Liver (tissue), 9 donors: ENCODE results near the gene NFXL1. TPM values are rescaled to one million over a fixed set of nuclear protein-coding genes. Genes with fewer than 3 reads are reported as not detected.

ENCODE experiments used
- DNase-seq: peaks from one replicate; pipeline ENCODE4 v3.0.0-alpha.2; 2017; ENCODE audit warnings: low spot score
- H3K27ac ChIP-seq, 2 donors: one replicate each; pipeline ENCODE4 v1.7.0; 2013; ENCODE audit warnings: inconsistent platforms in 2 of 2, low read length in 2 of 2, control low read depth in 1 of 2, low read depth in 1 of 2, mild to moderate bottlenecking in 1 of 2
- H3K27me3 ChIP-seq, 4 donors: one replicate each; pipeline versions ENCODE4 v1.6.1 to v1.7.0; 2013; ENCODE audit warnings: low read length in 3 of 4, inconsistent platforms in 1 of 4, mild to moderate bottlenecking in 1 of 4, moderate library complexity in 1 of 4; ENCODE audit not compliant: control insufficient read depth in 4 of 4, insufficient read depth in 4 of 4
- H3K36me3 ChIP-seq, 4 donors: one replicate each; pipeline versions ENCODE4 v1.6.1 to v1.7.0; 2013; ENCODE audit warnings: low read length in 3 of 4, mild to moderate bottlenecking in 3 of 4, low read depth in 1 of 4, moderate library complexity in 1 of 4; ENCODE audit not compliant: control insufficient read depth in 4 of 4, insufficient read depth in 3 of 4
- H3K4me1 ChIP-seq, 4 donors: one replicate each; pipeline versions ENCODE4 v1.6.1 to v1.7.0; 2013; ENCODE audit warnings: low read length in 3 of 4, mild to moderate bottlenecking in 3 of 4, moderate library complexity in 1 of 4; ENCODE audit not compliant: control insufficient read depth in 4 of 4, insufficient read depth in 4 of 4
- H3K4me3 ChIP-seq, 3 donors: one replicate each; pipeline versions ENCODE4 v1.6.1 to v1.7.0; 2013; ENCODE audit warnings: low read length in 3 of 3, control low read depth in 1 of 3, low read depth in 1 of 3, mild to moderate bottlenecking in 1 of 3
- H3K9ac ChIP-seq, 2 donors: one replicate each; pipeline ENCODE4 v1.7.0; 2013; ENCODE audit warnings: low read length in 2 of 2, mild to moderate bottlenecking in 2 of 2, moderate library complexity in 2 of 2, control low read depth in 1 of 2, low read depth in 1 of 2
- H3K9me3 ChIP-seq, 4 donors: one replicate each; pipeline versions ENCODE4 v1.6.1 to v1.7.0; 2013; ENCODE audit warnings: low read length in 3 of 4; ENCODE audit not compliant: control insufficient read depth in 4 of 4
- ATF3 ChIP-seq: IDR thresholded peaks from 2 replicates; pipeline ENCODE4 v1.6.1; 2016; ENCODE audit warnings: antibody characterized with exemption
- CTCF ChIP-seq: fragments of 150-350 bp; IDR thresholded peaks from 2 replicates; pipeline ENCODE4 v1.5.1; 2017; ENCODE audit warnings: improper control_type of control experiment, low read depth, low read length; ENCODE audit not compliant: missing input control
- FOXA1 ChIP-seq: IDR thresholded peaks from 2 replicates; pipeline ENCODE4 v1.6.1; 2016; ENCODE audit warnings: antibody characterized with exemption
- FOXA2 ChIP-seq: IDR thresholded peaks from 2 replicates; pipeline ENCODE4 v1.6.1; 2016; ENCODE audit warnings: antibody characterized with exemption
- GABPA ChIP-seq, 2 donors: IDR thresholded peaks in 1 of 2; conservative IDR thresholded peaks in 1 of 2; 2 replicates each; pipeline ENCODE4 v1.6.1; 2016; ENCODE audit warnings: antibody characterized with exemption in 2 of 2, mild to moderate bottlenecking in 1 of 2, moderate library complexity in 1 of 2
- HNF4A ChIP-seq, 2 donors: conservative IDR thresholded peaks; 2 replicates each; pipeline ENCODE4 v1.6.1; 2016; ENCODE audit warnings: antibody characterized with exemption in 2 of 2, mild to moderate bottlenecking in 2 of 2
- HNF4G ChIP-seq: IDR thresholded peaks from 2 replicates; pipeline ENCODE4 v1.6.1; 2016; ENCODE audit warnings: antibody characterized with exemption
- JUND ChIP-seq, 2 donors: IDR thresholded peaks; 2 replicates each; pipeline ENCODE4 v1.6.1; 2016; ENCODE audit warnings: antibody characterized with exemption in 2 of 2
- MAX ChIP-seq: IDR thresholded peaks from 2 replicates; pipeline ENCODE4 v1.6.1; 2016; ENCODE audit warnings: antibody characterized with exemption
- NR2F2 ChIP-seq: IDR thresholded peaks from 2 replicates; pipeline ENCODE4 v1.6.1; 2016; ENCODE audit warnings: antibody characterized with exemption
- RAD21 ChIP-seq, 2 donors: IDR thresholded peaks; 2 replicates each; pipeline ENCODE4 v1.6.1; 2016; ENCODE audit warnings: antibody characterized with exemption in 2 of 2, mild to moderate bottlenecking in 2 of 2
- REST ChIP-seq: IDR thresholded peaks from 2 replicates; pipeline ENCODE4 v1.6.1; 2016; ENCODE audit warnings: antibody characterized with exemption, mild to moderate bottlenecking
- RXRA ChIP-seq, 2 donors: IDR thresholded peaks; 2 replicates each; pipeline ENCODE4 v1.6.1; 2017 to 2018; ENCODE audit warnings: antibody characterized with exemption in 2 of 2, mild to moderate bottlenecking in 1 of 2
- SP1 ChIP-seq: IDR thresholded peaks from 2 replicates; pipeline ENCODE4 v1.6.1; 2018; ENCODE audit warnings: antibody characterized with exemption, mild to moderate bottlenecking
- TAF1 ChIP-seq: conservative IDR thresholded peaks from 2 replicates; pipeline ENCODE4 v1.6.1; 2016; ENCODE audit warnings: antibody characterized with exemption, mild to moderate bottlenecking
- YY1 ChIP-seq: IDR thresholded peaks from 2 replicates; pipeline ENCODE4 v1.6.1; 2016; ENCODE audit warnings: antibody characterized with exemption, mild to moderate bottlenecking
- ZBTB33 ChIP-seq: IDR thresholded peaks from 2 replicates; pipeline ENCODE4 v1.6.1; 2016; ENCODE audit warnings: antibody characterized with exemption
- WGBS: extraction: QIAGEN DNeasy Blood & Tissue Kit; methylation state at CpG from one replicate; pipeline ENCODE4 v1.1.7; 2013; 5-methylcytosine and 5-hydroxymethylcytosine counted together
- polyA plus RNA-seq, 2 donors: library from polyadenylated mRNA; stranded (reverse) in 1 of 2; unstranded in 1 of 2; fragments of 200-250 nt in 1 of 2; fragments of >200 nt in 1 of 2; fragmentation: Nextera tagmentation in 1 of 2; extraction: Ambion mirVana in 1 of 2; gene quantifications; one replicate each; pipeline versions ENCODE4 v1.2.1 to v1.2.3, GENCODE V29; 2013 to 2015
- total RNA-seq, 2 donors: library from RNA; depleted of rRNA; stranded (reverse); fragments of >200 nt; gene quantifications; one replicate each; pipeline ENCODE4 v1.2.3, GENCODE V29; 2014
- donor health status: healthy.
- donor health status: healthy.
- donor health status: healthy.
- donor health status: healthy.
- donor health status: healthy.

NFXL1 gene
- total and polyA plus RNA-seq, 4 donors = 3.9 to 9.9 (median 5.4) TPM

GRCh38 chr4:47837094-47837907 is 77.1 kb downstream of the NFXL1 start:
- under 1% methylated on average over 58 of the region's 58 CpGs for WGBS
- Histone ChIP-seq H3K4me3 (peak overlapping the region; percentile 62 to 82 (median 68)), H3K9ac (peak overlapping the region in 1 of 2 donors; percentile 36), H3K4me1 (peaks cover 2 to 26% (median 17%) of the 10 kb centered on the region in 4 donors), H3K27ac (no peak overlapping the region), H3K36me3 (peaks cover 0 to 2% (median 0%) of the 10 kb centered on the region in 4 donors), H3K9me3 (peaks cover 0 to 3% (median 0%) of the 10 kb centered on the region in 4 donors), H3K27me3 (no peaks in the 10 kb centered on the region)
- DNase-seq = peak; percentile 43
- TF ChIP-seq ATF3 (no peak), TAF1 (no peak), SP1 (no peak), ZBTB33 (no peak), YY1 (no peak), HNF4G (no peak), REST (no peak), FOXA2 (no peak), GABPA (IDR thresholded peaks at IDR 0.05 in 1 of 2, conservative IDR thresholded peaks at IDR 0.05 in 1 of 2) (no peak), HNF4A (conservative IDR thresholded peaks at IDR 0.05) (no peak), RAD21 (IDR thresholded peaks at IDR 0.05) (no peak), RXRA (IDR thresholded peaks at IDR 0.05) (no peak), NR2F2 (no peak), CTCF (no peak)

- Histone ChIP-seq H3K27ac (no peak overlapping the region), H3K4me1 (peaks cover 2 to 26% (median 17%) of the 10 kb centered on the region in 4 donors), H3K9me3 (peaks cover 0 to 3% (median 0%) of the 10 kb centered on the region in 4 donors), H3K4me3 (peak overlapping the region; percentile 62 to 82 (median 68)), H3K36me3 (peaks cover 0 to 2% (median 0%) of the 10 kb centered on the region in 4 donors), H3K9ac (peak overlapping the region in 1 of 2 donors; percentile 36), H3K27me3 (no peaks in the 10 kb centered on the region)
- peak; percentile 67 for DNase-seq
- under 1% methylated on average over 27 of the region's 27 CpGs for WGBS
- no peak for TF ChIP-seq ZBTB33
- TF ChIP-seq CTCF = peak; percentile 80
- peak; percentile 92 to 94 for TF ChIP-seq RAD21 (IDR thresholded peaks at IDR 0.05)
- TF ChIP-seq MAX = no peak
- TF ChIP-seq TAF1 = no peak
- peak; percentile 14 to 26 for TF ChIP-seq HNF4A (conservative IDR thresholded peaks at IDR 0.05)
- TF ChIP-seq GABPA (IDR thresholded peaks at IDR 0.05 in 1 of 2, conservative IDR thresholded peaks at IDR 0.05 in 1 of 2) = no peak
- TF ChIP-seq JUND (IDR thresholded peaks at IDR 0.05) = no peak
- TF ChIP-seq RXRA (IDR thresholded peaks at IDR 0.05) = peak in 1 of 2 donors; percentile 26
- TF ChIP-seq YY1 = no peak
- TF ChIP-seq FOXA1 = no peak
- no peak for TF ChIP-seq SP1
These were observed 77.7 kb downstream of the NFXL1 start for GRCh38 chr4:47836641-47837093.
